Embryonic facial prominence (tissue), 1 donor: ENCODE measurements around the gene GUCD1.

Experiments used
- DNase-seq: peaks from one replicate; pipeline ENCODE4 v3.0.0-alpha.2; 2016; ENCODE audit errors: extremely low spot score

Gene GUCD1

GRCh38 chr22:24590596-24591173, 35.7 kb upstream of the GUCD1 start:
- no peak for DNase-seq

GRCh38 chr22:24589518-24590030, 34.6 kb upstream of the GUCD1 start:
- DNase-seq: no peak

- DNase-seq: no peak
These were observed 34.0 kb upstream of the GUCD1 start for GRCh38 chr22:24588757-24589481.

GRCh38 chr22:24588381-24588756, 33.4 kb upstream of the GUCD1 start:
- DNase-seq: no peak

- DNase-seq: no peak
These were observed 33.0 kb upstream of the GUCD1 start for GRCh38 chr22:24587948-24588347.

GRCh38 chr22:24587251-24587650, 32.3 kb upstream of the GUCD1 start:
- DNase-seq: no peak

GRCh38 chr22:24585927-24586546, 31.1 kb upstream of the GUCD1 start:
- no peak for DNase-seq

GRCh38 chr22:24585461-24585860, 30.5 kb upstream of the GUCD1 start:
- DNase-seq: no peak

GRCh38 chr22:24584871-24585411, 30.0 kb upstream of the GUCD1 start:
- no peak for DNase-seq

- DNase-seq: no peak
These were observed 29.3 kb upstream of the GUCD1 start for GRCh38 chr22:24584166-24584790.

- DNase-seq: no peak
These were observed 28.6 kb upstream of the GUCD1 start for GRCh38 chr22:24583221-24584165.

- DNase-seq: no peak
These were observed 27.3 kb upstream of the GUCD1 start for GRCh38 chr22:24582056-24582814.

GRCh38 chr22:24580276-24580675, 25.3 kb upstream of the GUCD1 start:
- DNase-seq: no peak

- DNase-seq: no peak
These were observed 24.3 kb upstream of the GUCD1 start for GRCh38 chr22:24579258-24579601.

- DNase-seq: no peak
These were observed 23.7 kb upstream of the GUCD1 start for GRCh38 chr22:24578355-24579257.

- no peak for DNase-seq
These were observed 21.8 kb upstream of the GUCD1 start for GRCh38 chr22:24576778-24577177.

- DNase-seq: no peak
These were observed 16.3 kb upstream of the GUCD1 start for GRCh38 chr22:24571266-24571665.

GRCh38 chr22:24567668-24568067, 12.7 kb upstream of the GUCD1 start:
- no peak for DNase-seq

GRCh38 chr22:24566899-24567511, 12.1 kb upstream of the GUCD1 start:
- no peak for DNase-seq
